Peyer's patch (tissue), 4 donors: ENCODE measurements around the gene KIAA2012. TPM values are rescaled to one million over a fixed set of nuclear protein-coding genes. Genes with fewer than 3 reads are reported as not detected.

Experiments used
- DNase-seq, 3 donors: peaks; one replicate each; pipeline ENCODE4 v3.0.0-alpha.2; 2017 to 2019
- H3K27ac ChIP-seq, 4 donors: fragments of 200-600 bp; sonication (generic); one replicate each; pipeline ENCODE4 v1.5.1; 2016 to 2019
- H3K27me3 ChIP-seq, 2 donors: fragments of 200-600 bp; sonication (generic); one replicate each; pipeline ENCODE4 v1.5.1; 2019
- H3K36me3 ChIP-seq, 3 donors: fragments of 200-600 bp; sonication (generic); one replicate each; pipeline ENCODE4 v1.5.1; 2016 to 2019
- H3K4me1 ChIP-seq, 4 donors: fragments of 200-600 bp; sonication (generic); one replicate each; pipeline ENCODE4 v1.5.1; 2016 to 2019
- H3K4me3 ChIP-seq, 4 donors: fragments of 200-600 bp; sonication (generic); 1 replicate in 3 of 4; 2 replicates in 1 of 4; pipeline ENCODE4 v1.5.1; 2016 to 2019; ENCODE audit warnings: mild to moderate bottlenecking in 1 of 4
- H3K9me3 ChIP-seq, 4 donors: fragments of 200-600 bp; sonication (generic); one replicate each; pipeline ENCODE4 v1.5.1; 2016 to 2019; ENCODE audit warnings: mild to moderate bottlenecking in 1 of 4
- CTCF ChIP-seq, 6 experiments: fragments of 450-650 bp in 4 of 6; fragments of 200-600 bp in 2 of 6; sonication (generic) in 1 of 6; IDR thresholded peaks; one replicate each; pipeline ENCODE4 v1.5.1; 2017 to 2019; ENCODE audit warnings: antibody characterized with exemption in 6 of 6, mild to moderate bottlenecking in 3 of 6, moderate library complexity in 1 of 6
- POLR2A ChIP-seq, 2 donors: fragments of 450-650 bp; IDR thresholded peaks; one replicate each; pipeline ENCODE4 v1.5.1; 2017; ENCODE audit warnings: antibody characterized with exemption in 2 of 2, mild to moderate bottlenecking in 2 of 2, moderate library complexity in 2 of 2
- total RNA-seq, 4 donors: library from RNA; depleted of rRNA; stranded (reverse); fragments of >200 nt; gene quantifications; one replicate each; pipeline ENCODE4 v1.1.0, GENCODE V29; 2016

KIAA2012 gene
- total RNA-seq, 4 donors from 2014 or later, result 0.27 TPM; not detected in 3

GRCh38 chr2:202169131-202169530, 96.1 kb downstream of the KIAA2012 start:
- Histone ChIP-seq H3K27me3 (no peaks in the 10 kb centered on the region), H3K36me3 (no peaks in the 10 kb centered on the region), H3K4me1 (peaks cover 0 to 12% (median 3%) of the 10 kb centered on the region in 4 donors), H3K9me3 (no peaks in the 10 kb centered on the region), H3K27ac (no peak overlapping the region), H3K4me3 (no peak overlapping the region)
- TF ChIP-seq CTCF (IDR thresholded peaks at IDR 0.05) (no peak), POLR2A (IDR thresholded peaks at IDR 0.05) (no peak)
- no peak for DNase-seq

- no peak for DNase-seq
- no peak for TF ChIP-seq CTCF (IDR thresholded peaks at IDR 0.05)
- no peak for TF ChIP-seq POLR2A (IDR thresholded peaks at IDR 0.05)
- Histone ChIP-seq H3K4me3 (no peak overlapping the region), H3K27ac (no peak overlapping the region), H3K9me3 (no peaks in the 10 kb centered on the region), H3K4me1 (peaks cover 0 to 12% (median 3%) of the 10 kb centered on the region in 4 donors), H3K36me3 (no peaks in the 10 kb centered on the region), H3K27me3 (no peaks in the 10 kb centered on the region)
These were observed 96.9 kb downstream of the KIAA2012 start for GRCh38 chr2:202169832-202170424.

- TF ChIP-seq POLR2A (IDR thresholded peaks at IDR 0.05) (no peak), CTCF (IDR thresholded peaks at IDR 0.05) (no peak)
- Histone ChIP-seq H3K4me1 (peaks cover 0 to 12% (median 0%) of the 10 kb centered on the region in 4 donors), H3K9me3 (no peaks in the 10 kb centered on the region), H3K27ac (no peak overlapping the region), H3K4me3 (peak overlapping the region in 2 of 4 donors; percentile 8 to 27), H3K36me3 (no peaks in the 10 kb centered on the region), H3K27me3 (no peaks in the 10 kb centered on the region)
- no peak for DNase-seq
These were observed 98.3 kb downstream of the KIAA2012 start for GRCh38 chr2:202171241-202171825.

GRCh38 chr2:202172439-202173211, 99.6 kb downstream of the KIAA2012 start:
- Histone ChIP-seq H3K36me3 (no peaks in the 10 kb centered on the region), H3K27ac (no peak overlapping the region), H3K4me1 (peaks cover 0 to 12% (median 0%) of the 10 kb centered on the region in 4 donors), H3K4me3 (no peak overlapping the region), H3K27me3 (no peaks in the 10 kb centered on the region), H3K9me3 (no peaks in the 10 kb centered on the region)
- no peak for DNase-seq
- TF ChIP-seq POLR2A (IDR thresholded peaks at IDR 0.05), result no peak
- no peak for TF ChIP-seq CTCF (IDR thresholded peaks at IDR 0.05)

GRCh38 chr2:202178346-202178958, 105.4 kb downstream of the KIAA2012 start:
- peak; percentile 64 to 94 (median 84) for TF ChIP-seq CTCF (IDR thresholded peaks at IDR 0.05)
- no peak for TF ChIP-seq POLR2A (IDR thresholded peaks at IDR 0.05)

More at GRCh38 chr2:202178346-202178958, 105.4 kb downstream of the KIAA2012 start:
- Histone ChIP-seq H3K4me1 (no peaks in the 10 kb centered on the region), H3K36me3 (no peaks in the 10 kb centered on the region), H3K4me3 (no peak overlapping the region), H3K9me3 (no peaks in the 10 kb centered on the region), H3K27ac (no peak overlapping the region), H3K27me3 (no peaks in the 10 kb centered on the region)
- peak in 2 of 3 donors; percentile 44 to 82 for DNase-seq
